MCF 10A (cell line): ENCODE results near the gene C19orf73. TPM values are rescaled to one million over a fixed set of nuclear protein-coding genes. Genes with fewer than 3 reads are reported as not detected.

Experiments
- Bru-seq: library from RNA; stranded (reverse); fragments of 400-500 nt; gene quantifications from one replicate; lab custom pipeline; 2021; lab: Mats Ljungman, UMichigan
- BruChase-seq, 2 experiments: library from RNA; stranded (reverse); fragments of 400-500 nt; gene quantifications; one replicate each; lab custom pipeline; 2021; lab: Mats Ljungman, UMichigan
- BruUV-seq: library from RNA; stranded (reverse); fragments of 400-500 nt; replicated peaks from 2 replicates; lab custom pipeline; 2021; lab: Mats Ljungman, UMichigan
- CTCF ChIA-PET: fragments of 300-600 bp; sonication (Branson Sonifier 250); formaldehyde crosslinking; extraction: SDS; loops from one replicate; lab custom pipeline; 2021; ENCODE audit warnings: antibody characterized with exemption, inconsistent platforms; lab: Yijun Ruan, JAX
- POLR2A ChIA-PET: fragments of 300-600, 350-650 bp; sonication (Branson Sonifier 250); formaldehyde crosslinking; extraction: SDS; loops from one replicate; lab custom pipeline; 2020; ENCODE audit warnings: antibody characterized with exemption, inconsistent platforms; lab: Yijun Ruan, JAX
- DNase-seq: peaks from one replicate; pipeline ENCODE4 v3.0.0-alpha.2; 2018; ENCODE audit not compliant: unreplicated experiment
- H3K27ac Mint-ChIP-seq: one replicate; pipeline ENCODE4 v1.8.0; 2022; ENCODE audit warnings: mild to moderate bottlenecking, low read depth, mixed read lengths; ENCODE audit not compliant: unreplicated experiment
- H3K27me3 Mint-ChIP-seq: one replicate; pipeline ENCODE4 v1.8.0; 2022; ENCODE audit warnings: mixed read lengths; ENCODE audit not compliant: insufficient read depth, unreplicated experiment
- H3K36me3 Mint-ChIP-seq: one replicate; pipeline ENCODE4 v1.8.0; 2022; ENCODE audit warnings: mild to moderate bottlenecking, moderate library complexity, mixed read lengths; ENCODE audit not compliant: insufficient read depth, unreplicated experiment
- H3K4me1 Mint-ChIP-seq: one replicate; pipeline ENCODE4 v1.8.0; 2022; ENCODE audit warnings: mixed read lengths; ENCODE audit not compliant: insufficient read depth, unreplicated experiment
- H3K4me3 Mint-ChIP-seq: one replicate; pipeline ENCODE4 v1.8.0; 2022; ENCODE audit warnings: mild to moderate bottlenecking, moderate library complexity, mixed read lengths; ENCODE audit not compliant: unreplicated experiment
- H3K9me3 Mint-ChIP-seq: one replicate; pipeline ENCODE4 v1.8.0; 2022; ENCODE audit warnings: mixed read lengths; ENCODE audit not compliant: unreplicated experiment
- CTCF ChIP-seq: fragments of 200-600 bp; IDR thresholded peaks from one replicate; pipeline ENCODE4 v1.8.0; 2022; ENCODE audit warnings: antibody characterized with exemption, mild to moderate bottlenecking; ENCODE audit not compliant: unreplicated experiment
- intact Hi-C: fragments of 100-400 bp; cut with micrococcal nuclease; formaldehyde crosslinking; loops from 2 replicates; pipeline ENCODE4 v1.14.1; 2022
- long read RNA-seq: library from polyadenylated mRNA; stranded (forward); transcript quantifications from one replicate; pipeline ENCODE4 v2.0.0, GENCODE V29; 2022
- total RNA-seq: library from RNA; stranded (reverse); gene quantifications from 2 replicates; pipeline ENCODE4 v1.2.3, GENCODE V29; 2022

The C19orf73 gene
- total RNA-seq: 2.4 and 3.2 TPM in 2 replicates
- percentile 32 among the genes with signal in this experiment for Bru-seq, nascent RNA
- percentile 39 among the genes with signal in this experiment for BruChase-seq, experiment 1, labeled RNA remaining after a 6-hour chase
- percentile 37 among the genes with signal in this experiment for BruChase-seq, experiment 2, labeled RNA remaining after a 2-hour chase
- long read RNA-seq, partial matches to known transcripts: 0 of 4 reads
- long read RNA-seq, other reads (novel, unspliced or antisense): 0 of 4 reads

GRCh38 chr19:49118565-49119410 is at the start of gene C19orf73:
Gene C19orf73 (minus strand): TSS chr19:49119143. CDS start chr19:49119022, 121 bp downstream.
- BruUV-seq: TSS peak; percentile 86
- H3K27me3 Mint-ChIP-seq: no peaks in the 10 kb centered on the region
- peaks cover 34% of the 10 kb centered on the region for H3K4me1 Mint-ChIP-seq
- peaks cover 20% of the 10 kb centered on the region for H3K36me3 Mint-ChIP-seq
- CTCF ChIA-PET: interaction anchor here (0.6 to 2.6 kb wide), 7 partner anchors 9 to 145 kb away, joined by 3 to 8 read pairs (median 3); no protein-coding TSS in a partner anchor
- no peaks in the 10 kb centered on the region for H3K9me3 Mint-ChIP-seq
- peak within 1 kb of the TSS; percentile 83 for H3K4me3 Mint-ChIP-seq
- POLR2A ChIA-PET: interaction anchor here (2.2 to 2.4 kb wide), 2 partner anchors 10 to 21 kb away, joined by 8 read pairs; no protein-coding TSS in a partner anchor
- DNase-seq: peak; percentile 95
- H3K27ac Mint-ChIP-seq: peak within 1 kb of the TSS; percentile 83
- TF ChIP-seq CTCF: no peak
- intact Hi-C loops: no loop called here

- POLR2A ChIA-PET: no interaction called here
- no peak for DNase-seq
- intact Hi-C loops: no loop called here
- CTCF ChIA-PET: no interaction called here
- no peaks in the 10 kb centered on the region for H3K27me3 Mint-ChIP-seq
- no peak for TF ChIP-seq CTCF
- H3K4me3 Mint-ChIP-seq: no peak overlapping the region
- no peaks in the 10 kb centered on the region for H3K9me3 Mint-ChIP-seq
- BruUV-seq: no TSS peak
- no peaks in the 10 kb centered on the region for H3K4me1 Mint-ChIP-seq
- H3K36me3 Mint-ChIP-seq: peaks cover 5% of the 10 kb centered on the region
- no peak overlapping the region for H3K27ac Mint-ChIP-seq
These were observed 49.5 kb upstream of the C19orf73 start for GRCh38 chr19:49168421-49168820.

- Mint-ChIP-seq H3K27me3 (no peaks in the 10 kb centered on the region), H3K9me3 (no peaks in the 10 kb centered on the region), H3K4me3 (no peak overlapping the region), H3K36me3 (peaks cover 5% of the 10 kb centered on the region), H3K27ac (no peak overlapping the region), H3K4me1 (no peaks in the 10 kb centered on the region)
- CTCF ChIA-PET: no interaction called here
- no peak for TF ChIP-seq CTCF
- POLR2A ChIA-PET: no interaction called here
- intact Hi-C loops: no loop called here
- DNase-seq: no peak
- no TSS peak for BruUV-seq
These were observed 49.0 kb upstream of the C19orf73 start for GRCh38 chr19:49167857-49168409.

GRCh38 chr19:49165865-49166301 is 46.9 kb upstream of the C19orf73 start:
- BruUV-seq: no TSS peak
- Mint-ChIP-seq H3K27me3 (no peaks in the 10 kb centered on the region), H3K4me3 (no peak overlapping the region), H3K27ac (no peak overlapping the region), H3K4me1 (no peaks in the 10 kb centered on the region), H3K9me3 (no peaks in the 10 kb centered on the region), H3K36me3 (peaks cover 5% of the 10 kb centered on the region)
- TF ChIP-seq CTCF: no peak
- intact Hi-C loops: no loop called here
- no peak for DNase-seq
- ChIA-PET CTCF (interaction anchor here (0.6 kb wide), 1 partner anchor 1858 kb away, joined by 3 read pairs; no protein-coding TSS in a partner anchor), POLR2A (no interaction called here)
